DND-41 (cell line): Measurements from ENCODE around the gene GPR34.

Experiments
- ATAC-seq: fragments of 200-7000 bp; cut with Tn5 transposase; 3 replicates; pipeline ENCODE4 v1.9.1; 2021; ENCODE audit warnings: low read depth; ENCODE audit not compliant: insufficient read depth
- DNase-seq: peaks from one replicate; pipeline ENCODE4 v3.0.0-alpha.2; 2020
- H2AFZ ChIP-seq: 2 replicates; pipeline ENCODE4 v1.6.0; 2012; ENCODE audit warnings: low read depth, low read length
- H3K27ac ChIP-seq: 2 replicates; pipeline ENCODE4 v1.5.1; 2012; ENCODE audit warnings: low read length, inconsistent platforms
- H3K27me3 ChIP-seq: fragments of 200-600 bp; sonication (generic); 2 replicates; pipeline ENCODE4 v1.6.0; 2012; ENCODE audit warnings: low read length, mild to moderate bottlenecking, inconsistent platforms; ENCODE audit not compliant: insufficient read depth, poor library complexity
- H3K36me3 ChIP-seq: 2 replicates; pipeline ENCODE4 v1.5.1; 2012; ENCODE audit warnings: low read length, inconsistent platforms; ENCODE audit not compliant: insufficient read depth
- H3K4me1 ChIP-seq: 2 replicates; pipeline ENCODE4 v1.5.1; 2012; ENCODE audit warnings: mild to moderate bottlenecking, low read length; ENCODE audit not compliant: insufficient read depth
- H3K4me2 ChIP-seq: 2 replicates; pipeline ENCODE4 v1.6.0; 2012; ENCODE audit warnings: mild to moderate bottlenecking, moderate library complexity, low read length, inconsistent platforms; ENCODE audit not compliant: insufficient read depth
- H3K4me3 ChIP-seq, 2 experiments: fragments of 200-600 bp in 1 of 2; shearing (Covaris generic) in 1 of 2; 2 replicates each; pipeline ENCODE4 v1.5.1; 2012 to 2016; ENCODE audit warnings: inconsistent platforms in 2 of 2, low read length in 2 of 2, mild to moderate bottlenecking in 2 of 2, low read depth in 1 of 2, moderate library complexity in 1 of 2
- H3K79me2 ChIP-seq: 2 replicates; pipeline ENCODE4 v1.6.0; 2012; ENCODE audit warnings: low read length, inconsistent platforms; ENCODE audit not compliant: insufficient read depth
- H3K9ac ChIP-seq: 2 replicates; pipeline ENCODE4 v1.6.0; 2012; ENCODE audit warnings: low read depth, mild to moderate bottlenecking, inconsistent platforms, low read length, moderate library complexity
- H3K9me3 ChIP-seq: 2 replicates; pipeline ENCODE4 v1.5.1; 2012; ENCODE audit warnings: low read length, moderate library complexity, mild to moderate bottlenecking, inconsistent platforms; ENCODE audit not compliant: insufficient read depth, severe bottlenecking
- H4K20me1 ChIP-seq: 2 replicates; pipeline ENCODE4 v1.6.0; 2012; ENCODE audit warnings: low read length; ENCODE audit not compliant: insufficient read depth
- CTCF ChIP-seq: IDR thresholded peaks from 2 replicates; pipeline ENCODE4 v1.5.1; 2012; ENCODE audit warnings: borderline replicate concordance, low read length, moderate library complexity, mild to moderate bottlenecking; ENCODE audit not compliant: poor library complexity, severe bottlenecking; ENCODE audit errors: extremely low read depth
- EZH2 ChIP-seq: IDR thresholded peaks from 3 replicates; pipeline ENCODE4 v1.6.1; 2012; ENCODE audit warnings: borderline replicate concordance, low read depth, mild to moderate bottlenecking, moderate library complexity, low read length, inconsistent platforms; ENCODE audit not compliant: severe bottlenecking

The GPR34 gene

GRCh38 chrX:41722214-41722613 lies 33.4 kb downstream of the GPR34 start:
- peaks cover 24% of the 10 kb centered on the region for H3K36me3 ChIP-seq
- DNase-seq = no peak
- no peaks in the 10 kb centered on the region for H4K20me1 ChIP-seq
- no peak overlapping the region for H3K27ac ChIP-seq
- peaks cover 6% of the 10 kb centered on the region; the same call in 1 of the 2 replicates for H3K4me1 ChIP-seq
- H3K4me3 ChIP-seq = no peak overlapping the region
- H3K27me3 ChIP-seq = no peaks in the 10 kb centered on the region
- no peaks in the 10 kb centered on the region for H3K79me2 ChIP-seq
- H3K9me3 ChIP-seq = no peaks in the 10 kb centered on the region
- ATAC-seq = no peak
- no peak overlapping the region for H2AFZ ChIP-seq
- no peak for TF ChIP-seq EZH2
- TF ChIP-seq CTCF = no peak
- H3K9ac ChIP-seq = no peak overlapping the region
- no peak overlapping the region for H3K4me2 ChIP-seq

GRCh38 chrX:41722816-41723618 lies 34.2 kb downstream of the GPR34 start:
- Histone ChIP-seq H4K20me1 (no peaks in the 10 kb centered on the region), H3K27ac (no peak overlapping the region), H3K9me3 (no peaks in the 10 kb centered on the region), H3K79me2 (no peaks in the 10 kb centered on the region), H3K36me3 (peaks cover 17% of the 10 kb centered on the region), H3K9ac (no peak overlapping the region), H2AFZ (no peak overlapping the region), H3K4me3 (no peak overlapping the region), H3K4me2 (no peak overlapping the region), H3K27me3 (no peaks in the 10 kb centered on the region), H3K4me1 (peaks cover 6% of the 10 kb centered on the region; the same call in 1 of the 2 replicates)
- ATAC-seq (no peak), DNase-seq (no peak)
- no peak for TF ChIP-seq CTCF
- TF ChIP-seq EZH2 = no peak

GRCh38 chrX:41723826-41724225 lies 35.1 kb downstream of the GPR34 start, which contains the start of gene GPR82:
Gene GPR82, plus strand, starts transcription at chrX:41724181. Its CDS starts 2,846 bp downstream, at chrX:41727027.
- Histone ChIP-seq H3K27me3 (no peaks in the 10 kb centered on the region), H3K79me2 (no peaks in the 10 kb centered on the region), H3K27ac (no peak within 1 kb of the TSS), H3K36me3 (peaks cover 15% of the 10 kb centered on the region), H3K4me1 (peaks cover 6% of the 10 kb centered on the region; the same call in 1 of the 2 replicates), H2AFZ (no peak within 1 kb of the TSS), H3K4me2 (no peak within 1 kb of the TSS), H4K20me1 (no peaks in the 10 kb centered on the region), H3K9ac (no peak within 1 kb of the TSS), H3K9me3 (no peaks in the 10 kb centered on the region), H3K4me3 (no peak within 1 kb of the TSS)
- DNase-seq (no peak), ATAC-seq (no peak)
- TF ChIP-seq CTCF (no peak), EZH2 (no peak)
